Smooth muscle cell (in vitro differentiated cells): Measurements from ENCODE around the gene ZBBX. TPM values are rescaled to one million over a fixed set of nuclear protein-coding genes. Genes with fewer than 3 reads are reported as not detected.

Source experiments
- DNase-seq: peaks from one replicate; lab custom pipeline; 2025; ENCODE audit not compliant: unreplicated experiment; lab: John Stamatoyannopoulos, UW
- H2AFZ ChIP-seq: fragments of 200-600 bp; sonication (generic); 2 replicates; pipeline ENCODE4 v1.6.0; 2016; ENCODE audit warnings: antibody characterized with exemption, low read depth, mild to moderate bottlenecking
- H3F3A ChIP-seq: fragments of 200-600 bp; sonication (generic); 2 replicates; pipeline ENCODE4 v1.6.0; 2017; ENCODE audit warnings: antibody characterized with exemption, low read depth
- H3K27ac ChIP-seq: fragments of 200-600 bp; sonication (generic); 2 replicates; pipeline ENCODE4 v1.5.1; 2016; ENCODE audit warnings: low read depth, mild to moderate bottlenecking
- H3K27me3 ChIP-seq: fragments of 200-600 bp; sonication (generic); 2 replicates; pipeline ENCODE4 v1.6.1; 2016; ENCODE audit warnings: low read depth, mild to moderate bottlenecking
- H3K36me3 ChIP-seq: fragments of 200-600 bp; sonication (generic); 2 replicates; pipeline ENCODE4 v1.5.1; 2016; ENCODE audit warnings: low read depth
- H3K4me1 ChIP-seq: fragments of 200-600 bp; sonication (generic); 2 replicates; pipeline ENCODE4 v1.5.1; 2016; ENCODE audit warnings: low read depth
- H3K4me2 ChIP-seq: fragments of 200-600 bp; sonication (generic); 2 replicates; pipeline ENCODE4 v1.6.0; 2016; ENCODE audit warnings: mild to moderate bottlenecking
- H3K4me3 ChIP-seq: fragments of 200-600 bp; sonication (generic); 2 replicates; pipeline ENCODE4 v1.5.1; 2016; ENCODE audit warnings: mild to moderate bottlenecking
- H3K79me2 ChIP-seq: fragments of 200-600 bp; sonication (generic); 2 replicates; pipeline ENCODE4 v1.6.0; 2016; ENCODE audit warnings: low read depth, mild to moderate bottlenecking
- H3K9ac ChIP-seq: fragments of 200-600 bp; sonication (generic); 2 replicates; pipeline ENCODE4 v1.6.0; 2016; ENCODE audit warnings: low read depth
- H3K9me3 ChIP-seq: fragments of 200-600 bp; sonication (generic); replicated peaks from 2 replicates; pipeline ENCODE4 v1.5.1; 2016; ENCODE audit warnings: low read depth
- H4K20me1 ChIP-seq: fragments of 200-600 bp; sonication (generic); 2 replicates; pipeline ENCODE4 v1.6.0; 2016; ENCODE audit warnings: low read depth
- CTCF ChIP-seq: fragments of 200-600 bp; sonication (generic); IDR thresholded peaks from 2 replicates; pipeline ENCODE4 v1.5.1; 2017; ENCODE audit warnings: borderline replicate concordance, mild to moderate bottlenecking, antibody characterized with exemption; ENCODE audit not compliant: insufficient read depth, poor library complexity, severe bottlenecking
- WGBS: methylation state at CpG from one replicate; pipeline ENCODE4 v1.1.7; 2016; ENCODE audit warnings: low lambda C conversion rate; 5-methylcytosine and 5-hydroxymethylcytosine counted together
- polyA plus RNA-seq: library from polyadenylated mRNA; unstranded; fragments of >200 nt; fragmentation: Nextera tagmentation; extraction: Ambion mirVana; gene quantifications from 2 replicates; pipeline ENCODE4 v1.2.1, GENCODE V29; 2016
- total RNA-seq: library from RNA; depleted of rRNA; stranded (reverse); fragments of >200 nt; gene quantifications from 2 replicates; pipeline ENCODE4 v1.2.3, GENCODE V29; 2014

ZBBX gene
- total and polyA plus RNA-seq, 2 experiments from 2014 or later, result 0.13 TPM; not detected in 1

GRCh38 chr3:167305340-167305890, 74.7 kb downstream of the ZBBX start:
- TF ChIP-seq CTCF, result no peak
- Histone ChIP-seq H3K4me3 (no peak overlapping the region), H3K4me2 (no peak overlapping the region), H3K4me1 (no peaks in the 10 kb centered on the region), H3K27ac (no peak overlapping the region), H4K20me1 (no peaks in the 10 kb centered on the region), H3K36me3 (no peaks in the 10 kb centered on the region), H3K79me2 (no peaks in the 10 kb centered on the region), H2AFZ (no peak overlapping the region), H3K27me3 (no peaks in the 10 kb centered on the region), H3K9me3 (no peaks in the 10 kb centered on the region), H3K9ac (no peak overlapping the region), H3F3A (no peaks in the 10 kb centered on the region)
- WGBS, result 39% methylated on average over 1 of the region's 1 CpG
- no peak for DNase-seq

- Histone ChIP-seq H3K27ac (no peak overlapping the region), H3K9me3 (no peaks in the 10 kb centered on the region), H3K36me3 (no peaks in the 10 kb centered on the region), H3F3A (no peaks in the 10 kb centered on the region), H3K9ac (no peak overlapping the region), H3K79me2 (no peaks in the 10 kb centered on the region), H3K4me3 (no peak overlapping the region), H4K20me1 (no peaks in the 10 kb centered on the region), H3K4me2 (no peak overlapping the region), H3K27me3 (no peaks in the 10 kb centered on the region), H2AFZ (no peak overlapping the region), H3K4me1 (no peaks in the 10 kb centered on the region)
- no peak for TF ChIP-seq CTCF
- no peak for DNase-seq
- 76% methylated on average over 3 of the region's 3 CpGs for WGBS
Observed at GRCh38 chr3:167304077-167304476, 76.0 kb downstream of the ZBBX start.

- 78% methylated on average over 2 of the region's 2 CpGs for whole genome bisulfite sequencing
- no peaks in the 10 kb centered on the region for H3K36me3 ChIP-seq
- no peak for DNase-seq
- H3K4me1 ChIP-seq, result no peaks in the 10 kb centered on the region
- H2AFZ ChIP-seq, result no peak overlapping the region
- H3K27ac ChIP-seq, result no peak overlapping the region
- H3K79me2 ChIP-seq, result no peaks in the 10 kb centered on the region
- H3K9ac ChIP-seq, result no peak overlapping the region
- H3K4me3 ChIP-seq, result no peak overlapping the region
- H3K9me3 ChIP-seq, result no peaks in the 10 kb centered on the region
- no peaks in the 10 kb centered on the region for H3K27me3 ChIP-seq
- no peak overlapping the region for H3K4me2 ChIP-seq
- no peaks in the 10 kb centered on the region for H3F3A ChIP-seq
- no peaks in the 10 kb centered on the region for H4K20me1 ChIP-seq
- no peak for TF ChIP-seq CTCF
Observed at GRCh38 chr3:167302678-167303077, 77.4 kb downstream of the ZBBX start.

- Histone ChIP-seq H3K27ac (no peak overlapping the region), H3K79me2 (no peaks in the 10 kb centered on the region), H3K9me3 (no peaks in the 10 kb centered on the region), H3K4me1 (no peaks in the 10 kb centered on the region), H3K4me2 (no peak overlapping the region), H4K20me1 (no peaks in the 10 kb centered on the region), H3F3A (no peaks in the 10 kb centered on the region), H3K9ac (no peak overlapping the region), H3K4me3 (no peak overlapping the region), H3K36me3 (no peaks in the 10 kb centered on the region), H2AFZ (no peak overlapping the region), H3K27me3 (no peaks in the 10 kb centered on the region)
- TF ChIP-seq CTCF, result no peak
- DNase-seq, result no peak
Observed at GRCh38 chr3:167300207-167300606, 79.9 kb downstream of the ZBBX start.
